Activated naive CD4-positive, alpha-beta T cell treated with anti-CD3 and anti-CD28 coated beads for 36 hours (primary cell): ENCODE measurements around the gene LIMK2. TPM values are rescaled to one million over a fixed set of nuclear protein-coding genes. Genes with fewer than 3 reads are reported as not detected.
"Not testable (repeated sequence)": the region's sequence is repeated elsewhere in the genome, so short reads cannot be mapped to it uniquely, and the experiment has no call there.

Experiments
- CTCF ChIA-PET: fragments of 350-600 bp; sonication (Branson Sonifier 250); formaldehyde crosslinking; loops from one replicate; lab custom pipeline; 2021; ENCODE audit warnings: antibody characterized with exemption; lab: Charles Lee
- DNase-seq: peaks from one replicate; pipeline ENCODE4 v3.0.0-alpha.2; 2020
- H3K27ac Mint-ChIP-seq: one replicate; pipeline ENCODE4 v1.8.0; 2021; ENCODE audit warnings: mild to moderate bottlenecking, mixed read lengths
- H3K27me3 Mint-ChIP-seq: one replicate; pipeline ENCODE4 v1.8.0; 2021; ENCODE audit warnings: low read depth, mixed read lengths
- H3K36me3 Mint-ChIP-seq: one replicate; pipeline ENCODE4 v1.8.0; 2021; ENCODE audit warnings: low read depth, mixed read lengths
- H3K4me1 Mint-ChIP-seq: one replicate; pipeline ENCODE4 v1.8.0; 2021; ENCODE audit warnings: low read depth, mixed read lengths
- H3K4me3 Mint-ChIP-seq: one replicate; pipeline ENCODE4 v1.8.0; 2021; ENCODE audit warnings: mild to moderate bottlenecking, moderate library complexity, mixed read lengths
- H3K9me3 Mint-ChIP-seq: one replicate; pipeline ENCODE4 v1.8.0; 2021; ENCODE audit warnings: mixed read lengths
- intact Hi-C: fragments of 100-400 bp; cut with micrococcal nuclease; formaldehyde crosslinking; loops from one replicate; pipeline ENCODE4 v1.15.1; 2023
- total RNA-seq, 2 experiments: library from RNA; stranded (reverse); gene quantifications; one replicate each; pipeline ENCODE4 v1.2.3, GENCODE V29; 2021

LIMK2 gene
- total RNA-seq, 2 experiments from 2014 or later = 50.8 to 50.9 TPM

DNA sequence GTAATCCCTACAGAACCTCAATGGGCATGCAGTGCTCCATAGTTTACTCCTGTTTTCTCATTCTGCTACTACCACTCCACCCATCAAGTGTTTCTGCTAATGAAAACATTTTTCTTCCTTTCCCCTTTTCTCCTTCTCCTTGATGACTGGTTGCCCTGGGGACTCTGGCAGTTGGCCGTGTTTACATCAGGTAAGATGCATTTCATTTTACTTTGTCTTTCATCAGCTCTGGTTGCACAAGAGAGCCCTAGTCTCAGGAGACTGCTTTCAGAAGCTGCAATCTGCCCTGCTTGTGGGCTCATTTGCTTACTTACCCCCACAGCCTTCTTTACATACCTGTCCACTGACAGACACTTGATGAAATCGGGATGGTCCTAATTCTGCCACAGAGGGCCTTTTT, 19.6 kb upstream of the LIMK2 start:
- CTCF ChIA-PET = interaction anchor here (0.6 to 1.7 kb wide), 3 partner anchors 80 to 301 kb away, joined by 3 to 6 read pairs (median 3); partner anchors contain the start of gene SELENOM
- Mint-ChIP-seq H3K27me3 (no peaks in the 10 kb centered on the region), H3K4me1 (no peaks in the 10 kb centered on the region), H3K36me3 (peaks cover 5% of the 10 kb centered on the region), H3K9me3 (no peaks in the 10 kb centered on the region), H3K4me3 (no peak overlapping the region), H3K27ac (no peak overlapping the region)
- DNase-seq = no peak
- intact Hi-C loops = no loop called here

DNA sequence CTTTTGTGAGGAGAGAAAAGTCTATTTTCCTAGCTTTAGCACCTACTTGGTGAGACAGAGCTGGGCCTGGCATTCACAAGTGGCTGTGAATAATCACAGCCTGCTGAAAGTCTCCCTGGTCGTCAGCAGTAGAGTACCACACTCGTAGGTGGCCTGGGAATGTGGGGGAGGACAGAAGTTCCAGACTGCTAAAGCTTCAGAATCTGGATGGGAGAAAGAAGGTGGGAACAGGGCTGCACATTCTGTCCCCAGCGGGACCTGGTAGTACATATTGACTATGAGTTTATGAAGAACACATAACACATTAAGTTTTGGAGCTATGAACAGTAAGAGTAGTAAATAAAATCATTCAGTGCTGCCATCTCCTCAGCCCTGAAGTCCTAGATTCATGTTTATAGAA, 19.0 kb upstream of the LIMK2 start:
- Mint-ChIP-seq H3K4me3 (no peak overlapping the region), H3K9me3 (no peaks in the 10 kb centered on the region), H3K4me1 (no peaks in the 10 kb centered on the region), H3K36me3 (peaks cover 3% of the 10 kb centered on the region), H3K27me3 (no peaks in the 10 kb centered on the region), H3K27ac (no peak overlapping the region)
- intact Hi-C loops = no loop called here
- CTCF ChIA-PET = interaction anchor here (0.6 to 1.7 kb wide), 2 partner anchors 79 to 301 kb away, joined by 3 to 6 read pairs; no protein-coding TSS in a partner anchor
- no peak for DNase-seq

DNA sequence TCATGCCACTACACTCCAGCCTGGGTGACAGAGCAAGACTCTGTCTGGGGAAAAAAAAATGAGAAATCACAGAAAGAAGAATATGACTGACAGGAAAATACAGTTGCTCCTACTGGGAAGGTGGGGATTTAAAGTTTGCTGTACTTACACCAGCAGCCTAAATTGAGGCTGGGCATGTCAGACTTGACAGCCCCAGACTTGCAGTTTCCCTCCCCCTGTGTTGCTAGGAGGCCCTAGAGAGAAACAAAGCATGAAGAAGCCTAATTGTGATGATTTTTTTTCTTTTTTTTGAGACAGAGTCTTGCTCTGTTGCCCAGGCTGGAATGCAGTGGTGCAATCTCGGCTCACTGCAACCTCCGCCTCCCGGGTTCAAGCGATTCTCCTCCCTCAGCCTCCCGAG, 17.4 kb upstream of the LIMK2 start:
- DNase-seq, intact Hi-C loops, H3K27me3 Mint-ChIP-seq, CTCF ChIA-PET, H3K4me1 Mint-ChIP-seq, H3K27ac Mint-ChIP-seq, H3K36me3 Mint-ChIP-seq, H3K4me3 Mint-ChIP-seq, H3K9me3 Mint-ChIP-seq: not testable (repeated sequence)

DNA sequence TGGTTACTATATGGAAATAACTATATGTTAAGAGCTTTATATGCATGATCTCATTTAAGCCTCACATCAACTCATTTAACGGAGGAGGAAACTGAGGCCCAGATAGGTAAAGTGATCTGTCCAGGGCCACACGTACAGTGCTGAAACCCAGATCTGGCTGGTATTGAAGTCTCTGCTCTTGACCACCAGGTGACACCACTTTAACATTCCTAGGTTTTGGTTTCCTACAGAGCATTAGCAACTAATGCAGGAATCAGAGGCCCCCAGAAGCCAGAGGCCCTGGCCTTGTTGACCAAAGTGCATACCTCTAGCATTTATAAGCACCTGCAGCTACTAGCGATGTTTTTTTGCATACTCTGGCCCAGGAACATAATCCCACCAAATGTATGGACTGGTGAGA, 12.9 kb upstream of the LIMK2 start:
- H3K4me1 Mint-ChIP-seq = no peaks in the 10 kb centered on the region
- intact Hi-C loops = no loop called here
- H3K4me3 Mint-ChIP-seq = no peak overlapping the region
- H3K27me3 Mint-ChIP-seq = no peaks in the 10 kb centered on the region
- no peak overlapping the region for H3K27ac Mint-ChIP-seq
- no peak for DNase-seq
- H3K36me3 Mint-ChIP-seq = no peaks in the 10 kb centered on the region
- H3K9me3 Mint-ChIP-seq = no peaks in the 10 kb centered on the region
- CTCF ChIA-PET = interaction anchor here (0.5 to 5.2 kb wide), 3 partner anchors 12 to 37 kb away, joined by 3 to 21 read pairs (median 5); partner anchors contain the start of gene LIMK2

DNA sequence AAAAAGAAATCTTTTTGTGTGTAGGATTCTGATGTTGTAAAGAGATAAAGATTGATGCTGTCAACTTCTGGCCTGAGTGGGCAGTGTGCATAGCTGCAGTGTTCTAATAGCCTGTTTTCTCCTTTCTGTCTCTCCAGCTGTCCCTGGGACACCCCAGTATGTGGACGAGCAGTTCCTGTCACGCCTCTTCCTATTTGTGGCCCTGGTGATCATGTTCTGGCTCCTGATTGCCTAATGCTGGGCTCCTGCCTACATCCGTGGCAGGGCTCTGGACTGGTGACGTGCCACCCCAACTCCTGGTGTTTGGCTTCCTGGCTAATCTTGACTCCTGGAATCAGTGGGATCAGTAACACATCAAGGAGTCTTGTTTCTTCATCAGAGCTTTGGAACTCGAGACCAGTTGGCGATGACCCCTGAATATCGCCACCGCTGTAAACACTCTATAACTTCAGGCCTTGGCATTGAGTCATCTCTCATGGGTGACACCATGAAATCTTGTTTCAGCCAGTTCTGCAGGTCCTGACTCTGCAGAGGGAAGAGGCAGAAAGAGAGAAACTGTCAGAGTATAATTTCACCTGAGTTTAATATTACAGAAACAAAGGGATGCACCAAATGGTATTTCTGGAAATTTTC, 7.6 kb upstream of the LIMK2 start:
- H3K4me3 Mint-ChIP-seq, H3K27ac Mint-ChIP-seq, H3K4me1 Mint-ChIP-seq, intact Hi-C loops, CTCF ChIA-PET, H3K9me3 Mint-ChIP-seq, H3K27me3 Mint-ChIP-seq, DNase-seq, H3K36me3 Mint-ChIP-seq: not testable (repeated sequence)

DNA sequence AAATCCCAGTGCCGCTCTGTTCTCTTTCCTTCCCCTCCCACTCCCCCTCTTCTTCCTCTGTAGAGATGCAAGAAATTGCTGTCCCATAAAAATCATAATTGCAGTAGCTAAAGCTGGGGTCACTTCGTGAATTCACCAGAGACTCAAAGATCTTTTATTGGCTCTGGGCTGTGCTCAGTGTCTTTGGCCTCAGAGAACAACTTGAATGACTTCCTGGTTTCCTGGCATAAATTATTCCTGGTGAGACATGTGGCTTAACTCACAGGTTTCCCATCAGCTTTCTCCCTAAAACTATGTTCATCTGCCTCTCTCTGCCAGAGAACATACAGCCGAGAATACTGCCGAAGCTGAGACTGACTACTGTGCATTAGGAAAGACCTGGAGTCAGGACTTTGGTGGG, 7.0 kb upstream of the LIMK2 start:
- DNase-seq, H3K27me3 Mint-ChIP-seq, H3K4me1 Mint-ChIP-seq, H3K27ac Mint-ChIP-seq, H3K9me3 Mint-ChIP-seq, CTCF ChIA-PET, intact Hi-C loops, H3K36me3 Mint-ChIP-seq, H3K4me3 Mint-ChIP-seq: not testable (repeated sequence)

DNA sequence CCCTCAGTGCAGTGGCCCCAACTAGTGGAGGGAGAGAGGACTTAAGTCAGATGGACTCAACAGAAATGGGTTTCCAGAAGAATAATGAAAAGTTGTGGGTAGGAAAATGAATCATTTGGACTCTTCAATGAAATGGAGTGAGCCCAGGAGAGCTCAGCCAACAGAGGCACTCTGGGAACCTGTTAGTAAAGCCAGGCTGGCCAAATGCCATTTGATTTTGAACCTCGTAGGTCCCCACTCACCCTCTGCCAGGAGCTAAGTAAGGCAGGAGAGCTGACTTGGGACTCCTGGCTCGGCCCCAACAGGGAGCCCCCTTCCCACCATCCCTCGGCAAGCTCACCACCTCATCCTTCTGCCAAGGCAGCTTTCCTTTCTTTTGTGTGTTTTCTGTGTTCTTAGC, 5.6 kb upstream of the LIMK2 start:
- H3K27ac Mint-ChIP-seq = peak overlapping the region; percentile 18
- H3K36me3 Mint-ChIP-seq, H3K4me3 Mint-ChIP-seq, intact Hi-C loops, H3K27me3 Mint-ChIP-seq, H3K9me3 Mint-ChIP-seq, DNase-seq: not testable (repeated sequence)
- peaks cover 20% of the 10 kb centered on the region for H3K4me1 Mint-ChIP-seq
- CTCF ChIA-PET = interaction anchor here (7.6 kb wide), 1 partner anchor 65 kb away, joined by 59 read pairs; no protein-coding TSS in a partner anchor

DNA sequence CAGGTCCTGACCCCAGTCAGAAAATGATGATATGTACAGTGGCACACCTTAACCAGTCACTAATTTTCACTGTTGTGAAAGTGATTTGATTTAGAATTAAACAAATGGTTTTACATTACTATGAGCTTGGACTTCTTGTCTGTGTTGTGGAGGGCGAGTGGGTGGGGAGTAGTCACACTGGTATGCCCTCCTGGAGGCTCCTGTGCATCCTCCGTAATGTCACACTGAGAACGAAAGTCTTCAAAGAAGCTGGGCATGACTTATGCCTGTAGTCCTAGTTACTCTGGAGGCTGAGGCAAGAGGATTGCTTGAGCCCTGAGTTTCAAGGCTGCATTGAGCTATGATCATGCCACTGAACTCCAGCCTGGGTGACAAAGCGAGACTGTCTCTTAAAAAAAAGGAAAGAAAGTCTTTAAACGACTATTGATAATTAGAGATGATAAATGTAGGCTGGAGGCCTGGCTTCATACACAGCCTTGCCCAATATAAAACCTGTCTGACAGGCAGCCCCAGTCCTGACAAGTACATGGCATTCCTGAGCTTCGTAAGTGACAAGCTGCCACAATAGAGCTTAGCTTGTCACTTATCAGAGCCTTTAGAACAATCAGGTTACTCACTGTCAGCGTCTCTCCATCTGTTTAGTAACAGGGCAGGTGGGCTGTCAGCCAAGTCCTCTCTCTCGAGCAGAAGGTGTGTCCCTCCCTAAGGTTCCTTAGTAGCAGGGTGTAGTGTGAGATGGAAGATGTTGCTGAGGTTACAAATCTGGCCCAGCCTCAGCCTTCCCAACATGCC, 5.0 kb upstream of the LIMK2 start:
- Mint-ChIP-seq H3K9me3 (no peaks in the 10 kb centered on the region), H3K27ac (peak overlapping the region; percentile 18), H3K36me3 (peaks cover 4% of the 10 kb centered on the region), H3K27me3 (no peaks in the 10 kb centered on the region), H3K4me1 (peaks cover 25% of the 10 kb centered on the region), H3K4me3 (no peak overlapping the region)
- CTCF ChIA-PET = interaction anchor here (0.8 to 7.6 kb wide), 2 partner anchors 65 to 424 kb away, joined by 4 to 59 read pairs; no protein-coding TSS in a partner anchor
- DNase-seq = peak; percentile 23
- intact Hi-C loops = no loop called here

DNA sequence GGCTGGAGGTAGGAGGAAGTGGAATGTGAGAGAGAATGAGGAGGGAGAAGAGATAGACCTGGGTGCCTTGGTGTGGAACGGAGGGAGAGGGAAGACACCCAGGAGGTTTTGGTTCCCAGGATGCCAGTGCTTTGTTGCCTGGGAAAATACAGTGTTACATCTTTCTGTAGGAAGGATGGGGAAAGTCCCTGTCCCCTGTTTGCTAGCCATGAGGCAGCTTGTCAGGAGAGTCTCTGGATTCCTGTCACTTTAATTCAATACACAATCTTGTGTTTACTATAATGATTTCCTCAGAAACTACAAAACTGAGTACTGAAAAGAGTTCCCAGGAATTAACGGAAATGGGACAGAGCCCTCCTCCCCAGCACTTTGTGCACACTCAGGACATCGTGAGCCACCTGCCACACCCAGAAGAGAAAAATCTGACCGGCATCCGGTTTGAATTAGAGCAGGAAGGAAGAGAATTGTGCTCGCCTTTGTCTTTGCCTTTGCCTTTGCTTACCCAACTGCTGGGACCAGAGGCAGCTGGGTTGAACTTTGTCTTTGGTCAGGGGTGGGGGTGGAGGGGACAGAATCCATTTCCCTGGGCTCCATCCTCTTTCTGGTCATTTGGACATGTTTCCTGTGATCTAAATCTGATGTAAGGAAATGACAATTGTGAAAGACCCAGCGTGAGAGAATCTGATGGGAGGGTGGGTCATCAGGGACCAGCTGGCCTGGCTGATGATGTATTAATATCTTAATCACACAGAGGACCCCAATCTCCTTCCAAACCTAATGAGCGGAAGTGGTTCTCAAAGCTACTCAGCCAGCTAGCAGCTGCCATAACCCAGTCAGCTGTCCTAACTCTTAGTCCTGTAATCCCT, 1.3 kb upstream of the LIMK2 start:
- Mint-ChIP-seq H3K9me3 (no peaks in the 10 kb centered on the region), H3K4me1 (peaks cover 38% of the 10 kb centered on the region), H3K27me3 (no peaks in the 10 kb centered on the region), H3K36me3 (peaks cover 9% of the 10 kb centered on the region), H3K27ac (peak overlapping the region; percentile 75), H3K4me3 (peak overlapping the region; percentile 30)
- DNase-seq = peak; percentile 38
- CTCF ChIA-PET = interaction anchor here (0.5 to 7.6 kb wide), 21 partner anchors 10 to 154 kb away, joined by 3 to 59 read pairs (median 5); partner anchors contain the start of genes PIK3IP1, RNF185 and SELENOM
- intact Hi-C loops = loop anchor here (10.0 kb wide), 1 partner anchor 284 kb away; the partner anchor contains the start of gene SFI1

DNA sequence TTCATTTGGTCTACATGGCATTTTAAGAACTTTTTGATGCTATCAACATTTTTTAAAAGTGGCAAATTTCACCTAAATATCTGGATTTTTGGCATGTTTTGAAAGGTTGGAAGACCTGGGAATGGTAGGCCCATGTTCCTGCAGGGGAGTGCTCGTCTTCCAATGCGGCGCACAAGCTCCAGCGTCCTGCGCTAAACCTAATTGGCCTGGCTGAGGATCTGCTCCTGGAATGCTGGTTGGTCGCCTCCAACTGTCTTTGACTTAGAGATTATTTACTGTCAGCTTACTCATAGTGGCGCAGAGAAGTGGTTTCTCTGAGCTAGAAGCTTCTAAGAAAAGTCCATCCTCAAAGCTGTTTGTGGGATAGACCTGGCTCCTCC, 626 bp upstream of the LIMK2 start:
- DNase-seq = no peak
- Mint-ChIP-seq H3K4me1 (peaks cover 43% of the 10 kb centered on the region), H3K27ac (peak overlapping the region; percentile 79), H3K36me3 (peaks cover 9% of the 10 kb centered on the region), H3K4me3 (peak overlapping the region; percentile 82), H3K27me3 (no peaks in the 10 kb centered on the region), H3K9me3 (no peaks in the 10 kb centered on the region)
- CTCF ChIA-PET = interaction anchor here (0.8 to 7.6 kb wide), 20 partner anchors 11 to 112 kb away, joined by 3 to 59 read pairs (median 6); partner anchors contain the start of genes PIK3IP1, RNF185 and SELENOM
- intact Hi-C loops = loop anchor here (10.0 kb wide), 1 partner anchor 283 kb away; the partner anchor contains the start of gene SFI1

DNA sequence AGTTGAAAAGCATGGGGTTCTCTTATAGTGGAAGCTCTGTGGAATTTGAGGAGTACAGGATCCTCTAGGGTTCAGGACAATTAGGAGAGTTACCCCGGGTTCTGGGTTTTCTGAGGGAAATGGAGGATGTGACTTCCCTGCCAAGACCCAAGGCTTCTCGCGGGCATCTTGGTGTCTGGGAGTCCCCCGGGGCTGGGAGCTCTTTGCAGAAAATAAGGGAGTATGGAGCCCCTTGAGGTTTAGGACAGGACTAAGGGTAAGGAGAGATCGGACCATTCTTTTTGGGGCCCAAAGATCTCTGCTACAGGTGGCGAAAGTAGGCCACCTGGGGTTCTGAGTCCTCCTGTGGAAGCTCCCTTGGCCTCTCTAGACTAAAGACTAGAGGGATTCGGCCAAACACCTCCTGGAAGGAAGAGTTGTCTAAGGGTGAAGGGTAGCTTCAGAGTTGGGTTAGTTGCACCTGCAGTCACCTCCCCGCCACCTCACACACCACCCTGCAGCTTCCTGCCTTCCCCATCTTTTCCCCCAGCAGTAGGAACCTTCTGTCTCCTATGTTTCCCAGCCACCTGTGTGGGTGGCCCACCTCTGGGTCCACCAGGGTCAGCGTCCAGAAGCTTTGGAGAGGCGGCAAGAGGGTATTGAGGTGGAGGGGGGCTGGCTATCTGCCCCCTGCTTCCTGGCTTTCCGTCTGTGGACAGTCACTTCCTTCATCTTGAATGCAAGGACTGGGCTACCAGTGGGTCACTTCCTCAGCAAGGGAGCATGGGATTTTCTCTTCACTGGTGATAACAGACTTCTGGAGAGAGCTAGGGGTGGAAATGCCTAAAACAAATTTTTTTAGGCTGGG, 908 bp downstream of the LIMK2 start:
- peaks cover 9% of the 10 kb centered on the region for H3K36me3 Mint-ChIP-seq
- CTCF ChIA-PET = interaction anchor here (0.6 to 7.6 kb wide), 18 partner anchors 10 to 105 kb away, joined by 3 to 59 read pairs (median 6); partner anchors contain the start of gene PIK3IP1
- no peaks in the 10 kb centered on the region for H3K27me3 Mint-ChIP-seq
- no peaks in the 10 kb centered on the region for H3K9me3 Mint-ChIP-seq
- DNase-seq = peak; percentile 23
- H3K4me3 Mint-ChIP-seq = peak overlapping the region; percentile 82
- peaks cover 48% of the 10 kb centered on the region for H3K4me1 Mint-ChIP-seq
- intact Hi-C loops = loop anchor here (1.0 to 10.0 kb wide), 10 partner anchors 16 to 418 kb away; partner anchors contain the start of genes PATZ1, PIK3IP1, SELENOM and SFI1
- peak overlapping the region; percentile 48 for H3K27ac Mint-ChIP-seq
